ENCODE results near the gene SYNDIG1.

- TF ChIP-seq CTCF (conservative IDR thresholded peaks at IDR 0.05; ENCODE audit: low read length) (no peak), EZH2phosphoT487 (IDR thresholded peaks at IDR 0.05; ENCODE audit: borderline replicate concordance, low read depth, low read length) (no peak)
Measured at GRCh38 chr20:24559114-24559732, 89.8 kb downstream of the SYNDIG1 start.
